A549 (cell line): Measurements from ENCODE around the gene GLRA2.

ENCODE experiments used
- BHLHE40 ChIP-seq: IDR thresholded peaks from 2 replicates; pipeline ENCODE4 v1.6.1; 2012; ENCODE audit warnings: low read depth, low read length, inconsistent platforms
- CBX8 ChIP-seq: fragments of 200-600 bp; sonication (generic); IDR thresholded peaks from 2 replicates; pipeline ENCODE4 v1.6.1; 2016
- CHD2 ChIP-seq: fragments of 150-350 bp; IDR thresholded peaks from 2 replicates; pipeline ENCODE4 v1.6.1; 2014; ENCODE audit warnings: low read length; ENCODE audit not compliant: partially characterized antibody
- HDAC2 ChIP-seq: fragments of 200-600 bp; sonication (generic); IDR thresholded peaks from 2 replicates; pipeline ENCODE4 v1.6.1; 2016
- JUN ChIP-seq, 2 experiments: fragments of >200 bp; sonication (Bioruptor Twin); formaldehyde crosslinking; IDR thresholded peaks; 2 replicates in 1 of 2; 3 replicates in 1 of 2; pipeline ENCODE4 v1.6.1; 2016 to 2017
- KDM1A ChIP-seq: fragments of 200-600 bp; sonication (generic); IDR thresholded peaks from 2 replicates; pipeline ENCODE4 v1.6.1; 2016; ENCODE audit warnings: low read depth, mild to moderate bottlenecking
- KDM5A ChIP-seq: fragments of 200-600 bp; sonication (generic); IDR thresholded peaks from 2 replicates; pipeline ENCODE4 v1.6.1; 2016; ENCODE audit warnings: antibody characterized with exemption, mild to moderate bottlenecking
- POLR2A ChIP-seq: IDR thresholded peaks from 2 replicates; pipeline ENCODE4 v1.6.1; 2012; ENCODE audit warnings: mild to moderate bottlenecking, low read length
- RFX5 ChIP-seq: fragments of 450-650 bp; IDR thresholded peaks from 2 replicates; pipeline ENCODE4 v1.7.1; 2014; ENCODE audit warnings: antibody characterized with exemption, mild to moderate bottlenecking, moderate library complexity
- ZC3H11A ChIP-seq: fragments of 450-650 bp; IDR thresholded peaks from 2 replicates; pipeline ENCODE4 v1.6.1; 2014; ENCODE audit warnings: antibody characterized with exemption, mild to moderate bottlenecking
- TF ChIP-seq, protein P1 (sequence below): fragments of >200 bp; sonication (Bioruptor Twin); formaldehyde crosslinking; IDR thresholded peaks from 3 replicates; pipeline ENCODE4 v1.5.1; 2016
- TF ChIP-seq, protein P2 (sequence below): IDR thresholded peaks from 2 replicates; pipeline ENCODE4 v1.6.1; 2012; ENCODE audit warnings: low read depth, borderline replicate concordance

DNA sequence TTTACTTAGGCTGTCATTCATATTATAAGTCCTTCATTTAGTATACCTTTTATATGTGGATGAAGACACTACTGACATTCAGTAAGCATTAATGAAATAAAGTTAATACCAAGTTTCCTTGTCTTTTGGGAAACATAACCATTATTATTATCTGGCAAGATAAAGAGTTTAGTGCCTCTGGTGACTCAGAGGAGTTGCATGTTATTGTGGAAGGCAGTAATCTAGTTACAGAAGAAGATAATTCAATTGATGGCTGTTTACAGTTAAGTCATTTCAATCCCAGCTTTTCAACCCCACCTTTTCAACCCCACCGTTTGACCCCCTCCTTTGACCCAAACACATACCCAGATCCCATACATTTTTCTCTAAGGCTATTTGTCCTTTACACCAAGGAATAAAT, 199.7 kb downstream of the GLRA2 start:
- TF ChIP-seq, protein P1, sequence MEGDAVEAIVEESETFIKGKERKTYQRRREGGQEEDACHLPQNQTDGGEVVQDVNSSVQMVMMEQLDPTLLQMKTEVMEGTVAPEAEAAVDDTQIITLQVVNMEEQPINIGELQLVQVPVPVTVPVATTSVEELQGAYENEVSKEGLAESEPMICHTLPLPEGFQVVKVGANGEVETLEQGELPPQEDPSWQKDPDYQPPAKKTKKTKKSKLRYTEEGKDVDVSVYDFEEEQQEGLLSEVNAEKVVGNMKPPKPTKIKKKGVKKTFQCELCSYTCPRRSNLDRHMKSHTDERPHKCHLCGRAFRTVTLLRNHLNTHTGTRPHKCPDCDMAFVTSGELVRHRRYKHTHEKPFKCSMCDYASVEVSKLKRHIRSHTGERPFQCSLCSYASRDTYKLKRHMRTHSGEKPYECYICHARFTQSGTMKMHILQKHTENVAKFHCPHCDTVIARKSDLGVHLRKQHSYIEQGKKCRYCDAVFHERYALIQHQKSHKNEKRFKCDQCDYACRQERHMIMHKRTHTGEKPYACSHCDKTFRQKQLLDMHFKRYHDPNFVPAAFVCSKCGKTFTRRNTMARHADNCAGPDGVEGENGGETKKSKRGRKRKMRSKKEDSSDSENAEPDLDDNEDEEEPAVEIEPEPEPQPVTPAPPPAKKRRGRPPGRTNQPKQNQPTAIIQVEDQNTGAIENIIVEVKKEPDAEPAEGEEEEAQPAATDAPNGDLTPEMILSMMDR: no peak
- TF ChIP-seq POLR2A (no peak), CBX8 (no peak), HDAC2 (no peak), KDM5A (no peak), ZC3H11A (no peak), KDM1A (no peak), CHD2 (no peak), JUN (IDR thresholded peaks at IDR 0.05) (no peak), RFX5 (no peak), BHLHE40 (no peak)
- TF ChIP-seq, protein P2, sequence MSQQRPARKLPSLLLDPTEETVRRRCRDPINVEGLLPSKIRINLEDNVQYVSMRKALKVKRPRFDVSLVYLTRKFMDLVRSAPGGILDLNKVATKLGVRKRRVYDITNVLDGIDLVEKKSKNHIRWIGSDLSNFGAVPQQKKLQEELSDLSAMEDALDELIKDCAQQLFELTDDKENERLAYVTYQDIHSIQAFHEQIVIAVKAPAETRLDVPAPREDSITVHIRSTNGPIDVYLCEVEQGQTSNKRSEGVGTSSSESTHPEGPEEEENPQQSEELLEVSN: no peak
